Activated naive CD4-positive, alpha-beta T cell treated with anti-CD3 and anti-CD28 coated beads, Interleukin-2, amount 10 ng/mL, durations not matched to agents 7 days and 5 days (primary cell): ENCODE measurements around the gene DNER.
A peak's percentile ranks its signal among the peaks of the same experiment; 100 is the strongest.

Source experiments
- CTCF ChIA-PET: fragments of 350-600 bp; sonication (Branson Sonifier 250); formaldehyde crosslinking; loops from one replicate; lab custom pipeline; 2021; ENCODE audit warnings: antibody characterized with exemption; lab: Charles Lee
- DNase-seq: peaks from one replicate; pipeline ENCODE4 v3.0.0-alpha.2; 2020
- H3K27ac Mint-ChIP-seq: one replicate; pipeline ENCODE4 v1.8.0; 2021; ENCODE audit warnings: mild to moderate bottlenecking, moderate library complexity, mixed read lengths
- H3K27me3 Mint-ChIP-seq: one replicate; pipeline ENCODE4 v1.8.0; 2021; ENCODE audit warnings: mild to moderate bottlenecking, mixed read lengths
- H3K36me3 Mint-ChIP-seq: one replicate; pipeline ENCODE4 v1.8.0; 2021; ENCODE audit warnings: mixed read lengths
- H3K4me1 Mint-ChIP-seq: one replicate; pipeline ENCODE4 v1.8.0; 2021; ENCODE audit warnings: mixed read lengths
- H3K4me3 Mint-ChIP-seq: one replicate; pipeline ENCODE4 v1.8.0; 2021; ENCODE audit warnings: mild to moderate bottlenecking, moderate library complexity, mixed read lengths
- H3K9me3 Mint-ChIP-seq: one replicate; pipeline ENCODE4 v1.8.0; 2021; ENCODE audit warnings: mixed read lengths

The DNER gene

DNA sequence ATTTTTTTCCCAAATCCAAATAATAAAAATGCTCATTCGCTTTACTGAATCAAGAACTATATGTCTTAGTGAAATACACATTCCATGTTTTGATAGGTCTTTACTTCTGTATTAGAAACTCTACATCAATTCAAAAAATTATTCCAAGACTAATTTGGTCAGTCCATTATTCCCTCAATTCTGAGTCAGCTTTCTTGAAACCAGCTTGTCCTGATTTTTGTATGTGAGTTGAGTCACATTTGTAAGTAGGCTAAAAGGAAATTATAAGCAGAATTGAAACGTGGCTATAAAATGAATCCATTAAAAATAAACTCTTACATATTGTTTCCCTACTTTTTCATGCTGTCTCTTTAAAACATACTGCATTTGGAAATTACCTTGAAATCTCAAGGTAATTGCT lies 113.0 kb downstream of the DNER start:
- no peaks in the 10 kb centered on the region for H3K9me3 Mint-ChIP-seq
- no peak for DNase-seq
- CTCF ChIA-PET, result no interaction called here
- H3K27me3 Mint-ChIP-seq, result peaks cover 4% of the 10 kb centered on the region
- H3K36me3 Mint-ChIP-seq, result no peaks in the 10 kb centered on the region
- no peaks in the 10 kb centered on the region for H3K4me1 Mint-ChIP-seq
- H3K4me3 Mint-ChIP-seq, result no peak overlapping the region
- no peak overlapping the region for H3K27ac Mint-ChIP-seq

DNA sequence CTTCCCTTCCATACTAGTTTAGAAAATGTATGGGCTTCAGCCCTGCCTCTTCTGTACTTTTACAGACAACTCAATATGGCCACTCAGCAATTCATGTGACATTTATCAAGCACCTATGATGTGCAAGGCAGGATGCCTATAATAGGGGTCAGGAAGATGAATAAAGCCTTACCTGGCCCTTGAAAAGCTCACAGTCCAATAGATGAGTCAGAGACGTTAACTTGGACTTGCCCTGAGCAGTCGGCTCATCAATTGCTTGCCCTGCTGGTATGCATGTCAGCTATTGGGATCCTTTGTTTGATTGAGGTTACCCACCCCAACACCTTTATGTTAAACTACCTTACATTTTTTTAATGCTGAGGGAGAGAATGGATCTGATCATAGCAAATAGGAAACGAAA lies 116.1 kb downstream of the DNER start:
- H3K4me3 Mint-ChIP-seq, result no peak overlapping the region
- peaks cover 4% of the 10 kb centered on the region for H3K27me3 Mint-ChIP-seq
- no peak for DNase-seq
- H3K4me1 Mint-ChIP-seq, result no peaks in the 10 kb centered on the region
- no peaks in the 10 kb centered on the region for H3K36me3 Mint-ChIP-seq
- H3K9me3 Mint-ChIP-seq, result no peaks in the 10 kb centered on the region
- CTCF ChIA-PET, result no interaction called here
- no peak overlapping the region for H3K27ac Mint-ChIP-seq

DNA sequence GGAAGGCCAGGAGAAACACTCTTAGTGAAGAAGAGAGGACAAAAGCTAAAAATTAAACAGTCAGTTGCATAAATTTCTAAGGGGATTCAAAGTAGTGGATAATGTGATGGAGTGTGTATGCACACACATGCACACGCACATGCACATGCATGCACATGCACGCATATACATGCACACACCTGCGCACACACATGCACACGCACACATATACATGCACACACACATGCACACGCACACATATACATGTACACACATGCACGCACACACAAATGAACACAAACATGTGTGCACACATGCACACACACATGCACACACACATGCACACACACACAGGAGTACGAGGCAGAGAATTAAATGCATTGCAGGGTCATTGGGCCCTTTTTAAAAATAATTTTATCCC lies 117.6 kb downstream of the DNER start:
- no peaks in the 10 kb centered on the region for H3K4me1 Mint-ChIP-seq
- H3K9me3 Mint-ChIP-seq, result no peaks in the 10 kb centered on the region
- H3K27ac Mint-ChIP-seq, result no peak overlapping the region
- no peak overlapping the region for H3K4me3 Mint-ChIP-seq
- CTCF ChIA-PET, result no interaction called here
- no peaks in the 10 kb centered on the region for H3K36me3 Mint-ChIP-seq
- no peak for DNase-seq
- peaks cover 4% of the 10 kb centered on the region for H3K27me3 Mint-ChIP-seq

DNA sequence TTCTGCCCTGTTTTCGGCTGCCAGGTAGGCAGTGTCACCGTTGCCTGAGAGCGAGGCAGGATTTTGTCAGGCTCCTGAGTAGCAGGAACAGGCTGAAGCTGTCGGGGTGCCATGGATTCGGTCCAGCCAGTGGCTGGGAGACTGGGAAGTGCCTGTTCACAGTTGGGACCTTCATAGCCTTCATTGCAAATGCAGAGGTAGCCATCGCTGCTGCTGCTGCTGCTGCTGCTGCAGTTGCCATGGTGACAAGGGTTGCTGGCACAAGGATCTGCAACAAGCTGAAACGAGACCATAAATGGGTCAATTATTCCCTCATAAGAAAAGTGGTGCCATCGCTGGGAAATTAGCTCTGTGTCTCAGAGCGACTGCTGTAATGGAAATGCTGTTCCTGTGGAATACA lies 122.7 kb downstream of the DNER start:
- H3K27me3 Mint-ChIP-seq, result peaks cover 9% of the 10 kb centered on the region
- no peaks in the 10 kb centered on the region for H3K9me3 Mint-ChIP-seq
- H3K27ac Mint-ChIP-seq, result no peak overlapping the region
- no peaks in the 10 kb centered on the region for H3K36me3 Mint-ChIP-seq
- CTCF ChIA-PET, result no interaction called here
- no peaks in the 10 kb centered on the region for H3K4me1 Mint-ChIP-seq
- H3K4me3 Mint-ChIP-seq, result no peak overlapping the region
- no peak for DNase-seq

DNA sequence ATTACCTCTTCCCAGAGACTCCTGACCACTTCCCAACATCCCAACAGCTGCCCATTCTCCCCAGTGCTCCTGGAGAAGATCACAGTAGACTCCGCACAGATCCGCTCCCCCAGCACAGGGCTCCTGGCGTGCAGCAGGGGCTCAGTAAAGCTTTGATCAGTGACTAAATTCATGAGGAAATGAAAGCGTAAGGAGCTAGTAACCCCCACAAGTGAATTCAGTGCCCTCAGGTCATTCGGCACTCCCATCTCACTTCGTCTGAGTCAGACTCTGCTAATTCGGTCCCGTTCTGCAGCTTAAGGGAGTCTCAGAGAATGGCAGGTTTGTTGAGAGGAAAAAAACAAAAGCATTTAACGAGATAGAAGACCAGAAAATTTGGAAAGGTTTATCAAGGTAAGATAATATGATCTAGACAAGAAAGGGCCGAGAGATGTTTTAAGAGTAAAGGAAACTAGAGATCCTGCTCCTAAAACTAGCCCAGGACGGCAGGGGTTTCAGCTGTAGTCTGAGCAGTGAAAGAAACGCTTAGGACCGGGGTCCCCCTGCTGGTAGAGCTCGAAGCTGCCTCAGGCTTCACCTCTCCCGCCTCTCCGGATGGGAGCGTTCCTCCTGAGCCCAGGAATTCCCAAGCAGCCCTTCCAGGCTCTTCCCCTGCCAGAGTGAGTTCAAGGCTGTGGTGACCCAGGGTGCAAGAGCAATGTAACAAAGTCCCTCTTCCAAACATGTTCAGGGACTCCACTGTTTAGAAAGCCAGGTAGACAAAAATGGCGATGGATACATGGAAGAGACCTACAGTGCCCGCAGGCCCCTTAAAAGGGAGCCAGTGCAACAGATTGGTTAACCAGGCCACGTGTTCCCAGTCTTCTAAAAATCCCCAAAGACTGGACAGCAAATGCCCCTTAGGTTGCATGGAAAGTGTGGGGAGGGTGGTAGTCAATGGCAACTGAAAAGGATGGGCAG lies 127.3 kb downstream of the DNER start:
- H3K36me3 Mint-ChIP-seq, result no peaks in the 10 kb centered on the region
- H3K27me3 Mint-ChIP-seq, result peaks cover 9% of the 10 kb centered on the region
- H3K9me3 Mint-ChIP-seq, result no peaks in the 10 kb centered on the region
- DNase-seq, result peak; percentile 46
- H3K4me1 Mint-ChIP-seq, result no peaks in the 10 kb centered on the region
- CTCF ChIA-PET, result interaction anchor here (0.5 to 1.0 kb wide), 3 partner anchors 45 to 1697 kb away, joined by 3 to 5 read pairs (median 3); no protein-coding TSS in a partner anchor
- no peak overlapping the region for H3K27ac Mint-ChIP-seq
- no peak overlapping the region for H3K4me3 Mint-ChIP-seq

DNA sequence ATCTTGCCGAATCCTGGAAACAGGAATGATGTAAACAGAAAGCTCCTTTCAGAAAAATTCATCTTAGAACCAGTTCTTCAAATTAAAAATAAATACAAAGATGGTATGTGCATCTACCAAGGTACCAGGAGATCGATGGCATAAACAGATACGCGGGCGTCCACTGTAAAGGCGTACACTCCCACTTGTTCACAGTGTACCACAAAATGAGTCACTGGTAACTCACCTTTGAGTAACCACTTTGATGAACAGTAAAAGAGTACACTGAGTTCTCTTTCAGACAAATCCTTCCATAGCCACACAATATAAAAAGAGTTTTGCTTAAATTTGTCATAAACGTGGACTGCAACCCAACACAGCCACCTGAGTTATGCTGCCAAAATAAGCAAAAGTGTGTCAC lies 128.3 kb downstream of the DNER start:
- DNase-seq, result no peak
- Mint-ChIP-seq H3K4me3 (no peak overlapping the region), H3K9me3 (no peaks in the 10 kb centered on the region), H3K36me3 (no peaks in the 10 kb centered on the region), H3K27ac (no peak overlapping the region), H3K27me3 (peaks cover 9% of the 10 kb centered on the region), H3K4me1 (no peaks in the 10 kb centered on the region)
- CTCF ChIA-PET, result no interaction called here

DNA sequence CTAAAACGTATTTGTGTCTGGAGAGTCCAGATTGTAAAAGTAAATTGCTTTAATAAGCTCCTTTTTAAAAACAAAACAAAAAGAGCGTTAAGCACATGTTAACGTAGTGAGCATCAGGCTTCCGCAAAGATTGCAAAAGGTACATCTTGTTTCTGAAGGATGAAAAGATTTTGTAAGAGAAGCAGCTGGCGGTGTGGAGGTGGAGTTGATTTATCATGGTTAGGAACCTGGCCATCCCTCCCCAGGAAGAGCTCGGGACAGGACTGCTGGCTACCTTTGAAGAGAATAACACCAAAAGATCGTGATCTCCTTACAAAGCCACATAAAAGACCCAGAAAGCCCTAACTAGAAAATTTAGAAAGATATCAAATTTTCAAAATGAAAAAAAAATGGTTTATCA lies 132.2 kb downstream of the DNER start:
- DNase-seq, result no peak
- no peak overlapping the region for H3K4me3 Mint-ChIP-seq
- H3K36me3 Mint-ChIP-seq, result no peaks in the 10 kb centered on the region
- H3K27me3 Mint-ChIP-seq, result peaks cover 9% of the 10 kb centered on the region
- no peaks in the 10 kb centered on the region for H3K4me1 Mint-ChIP-seq
- CTCF ChIA-PET, result no interaction called here
- H3K27ac Mint-ChIP-seq, result no peak overlapping the region
- H3K9me3 Mint-ChIP-seq, result no peaks in the 10 kb centered on the region

DNA sequence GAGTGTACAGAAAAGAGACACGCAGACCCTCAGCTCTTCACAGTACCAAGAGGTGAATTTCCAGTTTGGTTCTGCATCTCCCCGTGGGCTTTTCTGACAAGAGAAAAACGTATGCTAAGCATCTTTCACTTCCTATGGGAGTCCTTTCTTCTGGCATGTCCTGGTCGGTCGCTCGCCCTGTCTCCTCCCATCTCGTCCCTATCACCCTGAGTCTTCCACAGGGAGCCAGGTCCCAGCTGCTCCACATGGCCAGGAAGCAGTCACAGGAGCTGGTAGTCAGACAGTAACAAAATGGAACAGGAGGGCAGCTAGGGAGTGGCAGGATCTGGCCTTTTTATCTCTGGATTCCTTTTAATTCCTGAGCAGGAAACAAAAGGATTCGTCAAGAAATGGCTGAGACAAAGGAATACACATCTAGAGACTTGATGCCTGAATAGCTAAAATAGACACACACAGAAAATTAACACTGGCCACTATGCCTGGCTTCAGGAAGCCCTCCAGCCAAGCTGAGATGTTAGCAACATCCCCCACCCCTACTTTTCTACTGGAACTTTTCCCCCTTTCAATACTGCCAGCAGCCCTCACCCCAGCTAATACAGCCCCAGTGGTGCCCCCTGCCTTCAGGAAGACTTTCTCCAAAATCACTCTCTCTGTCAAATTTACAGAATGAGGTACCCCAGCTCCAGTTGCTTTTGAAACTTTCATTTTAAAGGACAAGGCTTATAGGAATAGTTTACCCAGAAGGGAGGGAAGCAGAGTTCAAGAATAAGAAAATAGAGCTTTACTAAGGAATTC lies 136.1 kb downstream of the DNER start:
- peaks cover 7% of the 10 kb centered on the region for H3K27me3 Mint-ChIP-seq
- DNase-seq, result no peak
- H3K9me3 Mint-ChIP-seq, result no peaks in the 10 kb centered on the region
- H3K4me1 Mint-ChIP-seq, result no peaks in the 10 kb centered on the region
- H3K4me3 Mint-ChIP-seq, result no peak overlapping the region
- no peak overlapping the region for H3K27ac Mint-ChIP-seq
- CTCF ChIA-PET, result no interaction called here
- H3K36me3 Mint-ChIP-seq, result no peaks in the 10 kb centered on the region

DNA sequence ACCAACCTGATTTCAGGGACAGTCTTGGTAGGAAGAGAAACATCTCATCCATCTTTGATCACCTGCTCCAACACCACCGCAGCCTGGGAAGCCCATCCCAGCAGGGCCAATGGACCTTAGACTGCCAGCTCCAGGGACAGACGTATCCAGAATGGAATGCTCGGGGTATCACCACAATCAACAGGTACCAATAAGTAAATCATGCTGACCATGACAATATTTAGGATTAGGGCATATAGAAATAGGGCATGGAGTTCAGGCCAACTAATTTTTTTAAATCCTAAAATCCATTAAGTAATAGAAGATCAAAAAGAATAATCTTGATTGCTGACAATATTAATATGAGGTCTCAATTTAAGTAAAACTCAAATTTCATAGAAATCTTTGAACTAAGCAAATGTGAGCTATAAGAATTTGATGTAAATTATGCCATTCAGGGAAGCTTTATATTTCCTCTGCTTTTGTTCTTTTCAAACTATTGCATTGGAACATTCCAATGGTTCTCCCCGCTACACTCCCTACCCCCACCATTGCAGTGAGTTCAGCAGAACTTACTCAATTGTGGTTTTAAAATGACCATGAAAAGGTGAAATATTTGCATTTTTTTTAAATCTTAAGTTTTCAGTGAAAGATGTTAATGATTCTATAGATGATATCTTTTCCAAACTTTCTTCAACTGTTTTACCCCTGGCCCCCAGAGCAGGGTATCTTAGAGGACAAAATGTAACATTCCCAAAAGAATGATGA lies 138.6 kb downstream of the DNER start:
- Mint-ChIP-seq H3K27ac (no peak overlapping the region), H3K4me1 (no peaks in the 10 kb centered on the region), H3K27me3 (peaks cover 7% of the 10 kb centered on the region), H3K4me3 (no peak overlapping the region), H3K9me3 (no peaks in the 10 kb centered on the region), H3K36me3 (no peaks in the 10 kb centered on the region)
- CTCF ChIA-PET, result no interaction called here
- DNase-seq, result no peak

DNA sequence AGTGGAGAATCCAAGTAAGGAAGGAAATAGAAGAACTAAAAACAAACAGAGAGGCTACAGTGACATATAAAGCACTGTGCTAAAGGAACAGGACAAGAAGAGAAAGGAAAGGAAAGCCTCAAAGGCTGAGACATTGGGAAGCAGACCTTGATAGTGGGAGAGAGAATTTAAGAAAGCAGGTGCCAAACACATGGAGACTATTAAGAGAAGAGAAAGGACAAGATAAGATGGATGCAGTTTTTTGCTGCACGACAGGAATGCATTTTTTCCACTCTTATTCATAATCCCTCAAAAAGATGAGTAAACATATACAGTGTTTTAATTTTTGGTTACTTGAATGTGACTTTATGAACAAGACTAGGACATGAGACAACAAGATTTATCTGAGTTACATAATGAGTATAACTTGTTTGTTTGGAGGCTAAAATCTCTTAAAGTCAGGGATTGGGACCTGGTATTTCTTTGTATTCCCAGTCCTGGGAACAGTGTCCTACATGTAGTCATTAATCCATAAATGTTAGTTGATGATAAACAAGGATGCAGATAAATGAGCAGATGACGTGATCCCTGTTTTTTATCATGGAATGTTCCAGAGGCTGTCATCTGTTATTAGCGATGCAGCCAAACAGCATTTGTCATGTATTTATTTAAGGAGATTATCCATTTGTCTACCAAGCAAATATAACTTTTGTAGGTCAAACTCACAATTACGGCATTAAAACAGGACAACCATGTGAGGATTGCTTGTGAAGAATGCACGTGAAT lies 141.7 kb downstream of the DNER start:
- Mint-ChIP-seq H3K4me1 (no peaks in the 10 kb centered on the region), H3K36me3 (no peaks in the 10 kb centered on the region), H3K4me3 (no peak overlapping the region), H3K27me3 (no peaks in the 10 kb centered on the region), H3K9me3 (no peaks in the 10 kb centered on the region), H3K27ac (no peak overlapping the region)
- CTCF ChIA-PET, result no interaction called here
- DNase-seq, result no peak

DNA sequence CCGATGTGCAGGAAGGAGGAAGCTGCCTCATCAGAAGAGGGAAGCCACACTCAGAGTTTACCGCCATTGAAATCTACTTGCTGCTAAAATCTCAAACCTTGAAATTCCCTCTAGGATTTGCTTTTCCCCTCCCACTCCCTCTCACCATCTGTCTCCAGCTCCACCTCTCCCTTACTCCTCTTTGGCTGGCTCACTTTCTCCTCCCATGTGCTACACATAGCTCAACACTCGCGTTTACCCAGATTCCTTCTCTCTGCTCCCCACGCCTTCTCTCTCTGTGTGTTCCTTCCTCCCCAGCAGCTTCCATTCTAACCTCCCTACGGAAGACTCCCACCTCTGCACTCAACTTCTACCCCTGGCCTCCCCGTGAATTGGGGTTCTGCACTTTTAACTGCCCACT lies 143.1 kb downstream of the DNER start:
- no peak for DNase-seq
- H3K27me3 Mint-ChIP-seq, result no peaks in the 10 kb centered on the region
- no peaks in the 10 kb centered on the region for H3K36me3 Mint-ChIP-seq
- H3K4me1 Mint-ChIP-seq, result no peaks in the 10 kb centered on the region
- H3K27ac Mint-ChIP-seq, result no peak overlapping the region
- no peak overlapping the region for H3K4me3 Mint-ChIP-seq
- H3K9me3 Mint-ChIP-seq, result no peaks in the 10 kb centered on the region
- CTCF ChIA-PET, result no interaction called here

DNA sequence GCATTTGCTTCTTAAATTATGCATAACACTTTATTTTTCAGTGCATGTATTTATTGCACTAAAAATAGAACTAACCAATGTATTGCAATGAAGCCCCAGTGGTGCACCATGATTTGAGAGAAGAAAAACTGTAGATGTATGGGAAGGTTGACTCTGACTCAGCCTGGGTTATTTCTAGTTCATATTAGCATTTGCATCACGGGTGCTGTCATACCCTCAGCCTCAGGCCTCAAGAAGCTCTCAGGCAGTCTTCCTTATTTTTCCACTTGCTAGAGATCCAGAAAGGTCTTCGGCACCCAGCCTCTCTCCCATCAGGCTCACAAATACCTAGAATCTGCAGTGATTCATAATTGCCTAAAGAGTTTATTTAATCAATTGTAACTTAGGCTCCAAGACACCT lies 148.0 kb downstream of the DNER start:
- Mint-ChIP-seq H3K36me3 (no peaks in the 10 kb centered on the region), H3K9me3 (no peaks in the 10 kb centered on the region), H3K4me3 (no peak overlapping the region), H3K27ac (no peak overlapping the region), H3K4me1 (no peaks in the 10 kb centered on the region), H3K27me3 (no peaks in the 10 kb centered on the region)
- no peak for DNase-seq
- CTCF ChIA-PET, result no interaction called here

DNA sequence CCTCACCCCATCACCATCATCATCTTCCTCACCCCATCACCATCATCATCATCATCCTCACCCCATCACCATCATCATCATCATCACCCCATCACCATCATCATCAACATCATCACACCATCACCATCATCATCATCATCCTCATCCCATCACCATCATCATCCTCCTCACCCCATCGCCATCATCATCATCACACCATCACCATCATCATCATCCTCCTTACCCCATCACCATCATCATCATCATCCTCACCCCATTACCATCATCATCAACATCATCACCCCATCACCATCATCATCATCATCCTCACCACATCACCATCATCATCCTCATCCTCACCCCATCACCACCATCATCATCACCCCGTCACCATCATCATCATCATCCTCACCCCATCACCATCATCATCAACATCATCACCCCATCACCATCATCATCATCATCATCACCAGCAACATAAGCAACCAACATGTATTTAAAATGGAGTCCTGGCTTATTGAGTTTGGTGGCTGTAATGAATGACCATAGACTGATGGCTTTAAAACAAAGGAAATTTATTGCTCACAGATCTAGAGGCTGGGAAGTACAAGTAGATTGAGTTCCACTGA lies 150.0 kb downstream of the DNER start:
- Mint-ChIP-seq H3K27me3 (no peaks in the 10 kb centered on the region), H3K9me3 (no peaks in the 10 kb centered on the region), H3K4me3 (no peak overlapping the region), H3K27ac (no peak overlapping the region), H3K4me1 (no peaks in the 10 kb centered on the region), H3K36me3 (no peaks in the 10 kb centered on the region)
- CTCF ChIA-PET, result no interaction called here
- DNase-seq, result no peak
